H1 (cell line): ENCODE measurements around the gene LBH. TPM values are rescaled to one million over a fixed set of nuclear protein-coding genes. Genes with fewer than 3 reads are reported as not detected.
A peak's percentile ranks its signal among the peaks of the same experiment; 100 is the strongest.

Source experiments
- CTCF ChIA-PET: fragments of 300-600 bp; sonication (Branson Sonifier 250); formaldehyde crosslinking; loops from one replicate; lab custom pipeline; 2021; ENCODE audit not compliant: partially characterized antibody; lab: Charles Lee
- POLR2A ChIA-PET: fragments of 300-600 bp; sonication (Branson Sonifier 250); formaldehyde crosslinking; loops from one replicate; lab custom pipeline; 2021; ENCODE audit warnings: inconsistent platforms; ENCODE audit not compliant: partially characterized antibody; lab: Charles Lee
- DNase-seq, 2 experiments: peaks; one replicate each; pipeline versions ENCODE4 v3.0.0 to v3.0.0-alpha.2; 2010 to 2022; ENCODE audit warnings: low spot score in 2 of 2, low read depth in 1 of 2, mixed read lengths in 1 of 2
- FAIRE-seq: peaks from 2 replicates; lab custom pipeline; 2011; peaks lifted over from hg19 to GRCh38; lab: Jason Lieb, UNC
- H2AFZ ChIP-seq: 2 replicates; pipeline ENCODE4 v1.8.1; 2012; ENCODE audit warnings: low read length, inconsistent platforms
- H2AK5ac ChIP-seq: 2 replicates; pipeline ENCODE4 v1.6.1; 2013; ENCODE audit warnings: low read depth, low read length
- H2BK120ac ChIP-seq: replicated peaks from 2 replicates; pipeline ENCODE3; 2013; ENCODE audit warnings: low read depth, low read length, inconsistent platforms
- H2BK12ac ChIP-seq: 2 replicates; pipeline ENCODE4 v1.6.1; 2013; ENCODE audit warnings: low read depth, low read length
- H2BK15ac ChIP-seq: 2 replicates; pipeline ENCODE4 v1.6.1; 2013; ENCODE audit warnings: low read length
- H2BK20ac ChIP-seq: 2 replicates; pipeline ENCODE4 v1.6.1; 2013; ENCODE audit warnings: low read length
- H2BK5ac ChIP-seq: 2 replicates; pipeline ENCODE4 v1.6.1; 2013; ENCODE audit warnings: low read depth, low read length
- H3K14ac ChIP-seq: 2 replicates; pipeline ENCODE4 v1.6.1; 2013; ENCODE audit warnings: inconsistent platforms; ENCODE audit not compliant: insufficient read length
- H3K18ac ChIP-seq: 2 replicates; pipeline ENCODE4 v1.6.1; 2013; ENCODE audit warnings: low read length; ENCODE audit errors: extremely low read depth
- H3K23ac ChIP-seq: 2 replicates; pipeline ENCODE4 v1.6.1; 2013; ENCODE audit warnings: inconsistent platforms; ENCODE audit not compliant: insufficient read length
- H3K23me2 ChIP-seq: 2 replicates; pipeline ENCODE4 v1.6.1; 2013; ENCODE audit warnings: low read depth, low read length
- H3K27ac ChIP-seq: 2 replicates; pipeline ENCODE4 v1.6.1; 2011; ENCODE audit warnings: low read depth, low read length, inconsistent platforms
- H3K27me3 ChIP-seq, 4 experiments: replicated peaks in 1 of 4; 1 replicate in 1 of 4; 2 replicates in 3 of 4; pipeline versions ENCODE4 v1.6.1 to v1.8.1; 2011 to 2013; ENCODE audit warnings: low read length in 3 of 4, mild to moderate bottlenecking in 3 of 4, inconsistent platforms in 2 of 4, mixed read lengths in 2 of 4, moderate library complexity in 1 of 4; ENCODE audit not compliant: control insufficient read depth in 3 of 4, insufficient read depth in 3 of 4; ENCODE audit errors: extremely low read depth in 1 of 4
- H3K36me3 ChIP-seq, 4 experiments: 2 replicates each; pipeline versions ENCODE4 v1.6.1 to v1.8.1; 2011 to 2013; ENCODE audit warnings: mild to moderate bottlenecking in 4 of 4, low read length in 3 of 4, moderate library complexity in 2 of 4, control low read depth in 1 of 4, inconsistent platforms in 1 of 4; ENCODE audit not compliant: insufficient read depth in 4 of 4, control insufficient read depth in 2 of 4
- H3K4ac ChIP-seq: replicated peaks from 2 replicates; pipeline ENCODE3; 2013; ENCODE audit warnings: low read length, low read depth, mixed read lengths, inconsistent platforms; ENCODE audit not compliant: insufficient read length
- H3K4me1 ChIP-seq, 4 experiments: replicated peaks in 1 of 4; 1 replicate in 1 of 4; 2 replicates in 3 of 4; pipeline versions ENCODE4 v1.6.1 to v1.8.1; 2011 to 2013; ENCODE audit warnings: low read length in 3 of 4, inconsistent platforms in 2 of 4, mixed read lengths in 1 of 4; ENCODE audit not compliant: insufficient read depth in 4 of 4, control insufficient read depth in 3 of 4
- H3K4me2 ChIP-seq, 2 experiments: 2 replicates each; pipeline versions ENCODE4 v1.6.1 to v1.8.1; 2011 to 2013; ENCODE audit warnings: low read depth in 2 of 2, low read length in 2 of 2, control low read depth in 1 of 2, inconsistent platforms in 1 of 2, mild to moderate bottlenecking in 1 of 2; ENCODE audit not compliant: insufficient read depth in 1 of 2
- H3K4me3 ChIP-seq, 4 experiments: fragments of 200-600, 300-600 bp in 1 of 4; sonication (generic), shearing (Covaris generic), sonication (Bioruptor Twin) in 1 of 4; 2 replicates each; pipeline versions ENCODE4 v1.5.1 to v1.8.1; 2011 to 2016; ENCODE audit warnings: low read length in 4 of 4, low read depth in 3 of 4, control low read depth in 2 of 4, inconsistent platforms in 2 of 4, mild to moderate bottlenecking in 2 of 4, mixed read lengths in 1 of 4, moderate library complexity in 1 of 4; ENCODE audit not compliant: insufficient read depth in 2 of 4; ENCODE audit errors: extremely low read depth in 1 of 4
- H3K56ac ChIP-seq: replicated peaks from 2 replicates; pipeline ENCODE3; 2013; ENCODE audit warnings: low read depth, mild to moderate bottlenecking, mixed read lengths, low read length, inconsistent platforms; ENCODE audit not compliant: insufficient read length
- H3K79me1 ChIP-seq: 2 replicates; pipeline ENCODE4 v1.6.1; 2013; ENCODE audit warnings: low read depth, low read length, control low read depth
- H3K79me2 ChIP-seq, 2 experiments: 2 replicates each; pipeline versions ENCODE4 v1.6.1 to v1.8.1; 2012 to 2013; ENCODE audit warnings: low read length in 2 of 2, mild to moderate bottlenecking in 2 of 2, inconsistent platforms in 1 of 2; ENCODE audit not compliant: insufficient read depth in 2 of 2, control insufficient read depth in 1 of 2
- H3K9ac ChIP-seq, 4 experiments: replicated peaks in 1 of 4; 1 replicate in 1 of 4; 2 replicates in 3 of 4; pipeline versions ENCODE4 v1.6.1 to v1.8.1; 2011 to 2013; ENCODE audit warnings: low read depth in 3 of 4, low read length in 3 of 4, control low read depth in 2 of 4, mild to moderate bottlenecking in 2 of 4, moderate library complexity in 2 of 4, inconsistent platforms in 1 of 4; ENCODE audit errors: extremely low read depth in 1 of 4
- H3K9me3 ChIP-seq, 2 experiments: 2 replicates each; pipeline versions ENCODE4 v1.6.1 to v1.8.1; 2012 to 2013; ENCODE audit warnings: mild to moderate bottlenecking in 2 of 2, moderate library complexity in 2 of 2, control low read depth in 1 of 2, inconsistent platforms in 1 of 2, low read depth in 1 of 2, low read length in 1 of 2, mixed read lengths in 1 of 2; ENCODE audit not compliant: insufficient read depth in 2 of 2
- H4K20me1 ChIP-seq, 2 experiments: replicated peaks in 1 of 2; 2 replicates each; pipeline versions ENCODE3 to v1.8.1; 2011 to 2013; ENCODE audit warnings: inconsistent platforms in 2 of 2, low read length in 2 of 2, mild to moderate bottlenecking in 1 of 2; ENCODE audit not compliant: insufficient read depth in 2 of 2, control insufficient read depth in 1 of 2
- H4K5ac ChIP-seq: 2 replicates; pipeline ENCODE4 v1.6.1; 2013; ENCODE audit warnings: low read length, low read depth, mixed read lengths, inconsistent platforms; ENCODE audit not compliant: insufficient read length
- H4K8ac ChIP-seq: 2 replicates; pipeline ENCODE4 v1.8.0; 2013; ENCODE audit warnings: mild to moderate bottlenecking, moderate library complexity, low read length, inconsistent platforms; ENCODE audit not compliant: insufficient read depth; ENCODE audit errors: extremely low read depth
- H4K91ac ChIP-seq: replicated peaks from 2 replicates; pipeline ENCODE3; 2013; ENCODE audit warnings: low read length, mixed read lengths, inconsistent platforms; ENCODE audit not compliant: insufficient read length
- BACH1 ChIP-seq: IDR thresholded peaks from 2 replicates; pipeline ENCODE4 v1.6.1; 2012; ENCODE audit warnings: low read length, improper control_type of control experiment
- BCL11A ChIP-seq, 2 experiments: IDR thresholded peaks; one replicate each; pipeline ENCODE4 v1.6.1; 2011; ENCODE audit warnings: low read depth in 2 of 2, low read length in 2 of 2, mild to moderate bottlenecking in 2 of 2
- CBX5 ChIP-seq: fragments of 300-800, 300-1000 bp; sonication (generic); IDR thresholded peaks from 2 replicates; pipeline ENCODE4 v1.7.1; 2016; ENCODE audit warnings: antibody characterized with exemption, low read length, low read depth
- EZH2 ChIP-seq: fragments of 200-600 bp; sonication (generic); IDR thresholded peaks from 2 replicates; pipeline ENCODE4 v1.7.1; 2012; ENCODE audit warnings: low read depth, mild to moderate bottlenecking, moderate library complexity, low read length, inconsistent platforms; ENCODE audit not compliant: severe bottlenecking
- KDM4A ChIP-seq: IDR thresholded peaks from one replicate; pipeline ENCODE4 v1.7.1; 2012; ENCODE audit warnings: low read depth, mild to moderate bottlenecking, moderate library complexity, low read length, inconsistent platforms; ENCODE audit not compliant: severe bottlenecking
- POLR2AphosphoS5 ChIP-seq: IDR thresholded peaks from 2 replicates; pipeline ENCODE4 v1.6.1; 2011; ENCODE audit warnings: low read depth, low read length
- POU5F1 ChIP-seq: IDR thresholded peaks from 2 replicates; pipeline ENCODE4 v1.6.1; 2011; ENCODE audit warnings: low read depth, mild to moderate bottlenecking, low read length, moderate library complexity
- RBBP5 ChIP-seq: IDR thresholded peaks from 2 replicates; pipeline ENCODE4 v1.7.1; 2012; ENCODE audit warnings: low read depth, mild to moderate bottlenecking, inconsistent platforms, low read length, moderate library complexity, borderline replicate concordance
- RNF2 ChIP-seq: fragments of 200-900, 300-1000 bp; sonication (generic); IDR thresholded peaks from 2 replicates; pipeline ENCODE4 v1.7.1; 2016; ENCODE audit warnings: borderline replicate concordance, low read depth, mild to moderate bottlenecking, antibody characterized with exemption, low read length; ENCODE audit not compliant: poor library complexity, severe bottlenecking; ENCODE audit errors: missing control alignments
- SP2 ChIP-seq: IDR thresholded peaks from 2 replicates; pipeline ENCODE4 v1.6.1; 2012; ENCODE audit warnings: mild to moderate bottlenecking, low read length, inconsistent platforms
- TBP ChIP-seq: IDR thresholded peaks from 2 replicates; pipeline ENCODE4 v1.6.1; 2011; ENCODE audit warnings: low read depth, low read length, improper control_type of control experiment
- TEAD4 ChIP-seq: IDR thresholded peaks from 2 replicates; pipeline ENCODE4 v1.6.1; 2012; ENCODE audit warnings: low read depth, low read length, inconsistent platforms, mixed read lengths
- YY1 ChIP-seq: IDR thresholded peaks from 2 replicates; pipeline ENCODE4 v1.6.1; 2011; ENCODE audit warnings: low read depth, mild to moderate bottlenecking, low read length
- WGBS, 2 experiments: shearing (Covaris generic) in 1 of 2; methylation state at CpG; one replicate each; pipeline versions ENCODE4 v1.1.6 to v1.1.7; 2013 to 2015; ENCODE audit warnings: low lambda C conversion rate in 2 of 2, mixed read lengths in 2 of 2, inconsistent platforms in 1 of 2, low coverage in 1 of 2, missing lambda C conversion rate in 1 of 2; ENCODE audit not compliant: insufficient replicate concordance in 2 of 2, insufficient coverage in 1 of 2, insufficient read length in 1 of 2; ENCODE audit errors: extremely low coverage in 1 of 2, missing lambda C conversion rate in 1 of 2; 5-methylcytosine and 5-hydroxymethylcytosine counted together
- polyA plus RNA-seq, 7 experiments: library from polyadenylated mRNA; depleted of rRNA in 3 of 7; stranded (reverse) in 5 of 7; unstranded in 2 of 7; fragments of >200 nt in 5 of 7; fragments of 200-250 nt in 2 of 7; gene quantifications; 1 replicate in 5 of 7; 2 replicates in 1 of 7; 4 replicates in 1 of 7; pipeline versions ENCODE4 v1.2.1 to v1.2.3, GENCODE V29; 2011 to 2013; ENCODE audit warnings: missing spikeins in 2 of 7, mixed read lengths in 2 of 7
- total RNA-seq: library from RNA; stranded (reverse); fragmentation: NEBNext Ultra II Directional; extraction: Animal tissue kit (Norgen Biotek cat#: 25700); gene quantifications from 2 replicates; pipeline ENCODE4 v1.2.1, GENCODE V29; 2021

The LBH gene
- total and polyA plus RNA-seq, 2 of the 8 experiments (the other 6 are each of a cell fraction or from before 2014, with no cell fraction given) = 25.7 to 34.5 TPM

DNA sequence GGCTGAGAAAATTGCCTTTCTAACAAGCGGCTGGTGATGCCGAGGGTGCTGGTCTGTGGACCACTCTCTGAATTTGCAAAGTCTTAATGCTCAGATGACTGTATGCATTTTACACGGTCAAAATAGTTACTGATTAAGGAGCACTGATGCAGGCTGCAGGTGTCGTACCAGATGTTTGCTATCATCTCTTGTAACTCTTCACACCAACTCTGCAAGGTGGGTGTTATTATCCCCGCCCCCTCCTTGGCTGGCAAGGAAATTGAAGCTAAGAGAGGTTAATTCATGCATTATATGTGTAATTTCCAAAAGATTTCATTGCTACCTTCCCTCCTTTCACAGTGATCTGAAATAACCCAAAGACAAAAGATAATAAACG lies 13.0 kb upstream of the LBH start:
- no peak overlapping the region for H3K4ac ChIP-seq
- H2BK20ac ChIP-seq = no peak overlapping the region
- peaks cover 0 to 9% (median 2%) of the 10 kb centered on the region in 4 experiments; a peak in 4 of 7 replicates for H3K4me1 ChIP-seq
- WGBS, 2 experiments = 89% methylated on average over 6 of the region's 6 CpGs; no CpG with 5 or more reads in 1 of the 2 experiments
- H3K36me3 ChIP-seq = no peaks in the 10 kb centered on the region
- H2BK12ac ChIP-seq = no peak overlapping the region
- H3K27ac ChIP-seq = no peak overlapping the region
- no peaks in the 10 kb centered on the region for H3K27me3 ChIP-seq
- no peak overlapping the region for H3K23ac ChIP-seq
- H2BK15ac ChIP-seq = no peak overlapping the region
- no peaks in the 10 kb centered on the region for H4K20me1 ChIP-seq
- no peak overlapping the region for H4K5ac ChIP-seq
- DNase-seq (no peak), FAIRE-seq (no peak)
- H3K9me3 ChIP-seq = no peaks in the 10 kb centered on the region
- no peaks in the 10 kb centered on the region for H3K23me2 ChIP-seq
- H3K79me1 ChIP-seq = no peaks in the 10 kb centered on the region
- no peaks in the 10 kb centered on the region; a peak in 1 of 4 replicates for H3K79me2 ChIP-seq
- no peak overlapping the region for H4K91ac ChIP-seq
- H3K4me3 ChIP-seq = no peak overlapping the region
- H3K56ac ChIP-seq = no peak overlapping the region
- no peak overlapping the region for H4K8ac ChIP-seq
- no peak overlapping the region for H2AK5ac ChIP-seq
- H2BK5ac ChIP-seq = no peak overlapping the region
- H2BK120ac ChIP-seq = no peak overlapping the region
- H3K14ac ChIP-seq = no peak overlapping the region
- CTCF ChIA-PET = interaction anchor here (0.7 to 3.2 kb wide), 5 partner anchors 9 to 21 kb away, joined by 3 to 11 read pairs (median 5); no protein-coding TSS in a partner anchor
- H3K18ac ChIP-seq = 0 out of 2 replicates have a peak overlapping the region, but pooled peaks have one; percentile 16
- POLR2A ChIA-PET = interaction anchor here (1.2 kb wide), 1 partner anchor 12 kb away, joined by 3 read pairs; no protein-coding TSS in a partner anchor
- H3K9ac ChIP-seq = no peak overlapping the region
- H2AFZ ChIP-seq = no peak overlapping the region
- 0 out of 4 replicates have a peak overlapping the region, but pooled peaks of 1 of the 2 experiments have one; percentile 1 for H3K4me2 ChIP-seq
- TF ChIP-seq BCL11A (IDR thresholded peaks at IDR 0.05; ENCODE audit: low read depth in 2 of 2, low read length in 2 of 2) = no peak
- no peak for TF ChIP-seq EZH2
- TF ChIP-seq RBBP5 = no peak
- no peak for TF ChIP-seq YY1
- no peak for TF ChIP-seq RNF2
- no peak for TF ChIP-seq TEAD4
- no peak for TF ChIP-seq CBX5
- TF ChIP-seq SP2 = no peak
- no peak for TF ChIP-seq BACH1
- no peak for TF ChIP-seq POU5F1
- TF ChIP-seq KDM4A = no peak
- no peak for TF ChIP-seq POLR2AphosphoS5
- no peak for TF ChIP-seq TBP
